Measurements from ENCODE around the gene LILRA2.

GRCh38 chr19:54616057-54616456, 42.5 kb downstream of the LILRA2 start:
- TF ChIP-seq GATA2 (IDR thresholded peaks at IDR 0.05; ENCODE audit: low read depth, low read length) = no peak
- TF ChIP-seq GATA3 (IDR thresholded peaks at IDR 0.05; ENCODE audit: low read depth, low read length) = no peak

All from SH-SY5Y (cell line).